ENCODE data around the gene TNPO1.

DNA sequence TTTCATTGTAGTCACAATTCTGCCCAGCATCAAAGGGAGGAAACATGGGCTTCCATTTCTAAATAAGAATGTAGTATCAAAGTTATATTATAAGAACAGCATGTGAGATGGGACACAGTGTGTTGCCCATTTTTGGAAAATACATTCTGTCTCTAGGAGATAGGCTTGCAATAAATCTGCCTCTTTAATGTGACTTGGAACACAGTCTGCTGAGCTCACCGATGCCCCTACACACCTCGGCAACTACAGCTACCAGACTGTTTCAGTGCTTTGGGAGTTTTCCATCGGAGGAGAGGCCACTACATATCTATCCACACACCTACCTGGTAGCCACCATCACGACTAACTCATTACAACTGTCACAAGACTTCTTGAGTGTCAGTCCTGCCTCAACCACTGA lies 120.4 kb downstream of the TNPO1 start:
- TF ChIP-seq GATA2 (IDR thresholded peaks at IDR 0.05; ENCODE audit: low read depth, low read length): no peak
- TF ChIP-seq GATA3 (IDR thresholded peaks at IDR 0.05; ENCODE audit: low read depth, low read length): no peak
